H1 (cell line): ENCODE results near the gene USH2A. TPM values are rescaled to one million over a fixed set of nuclear protein-coding genes. Genes with fewer than 3 reads are reported as not detected.

Experiments used
- CTCF ChIA-PET: fragments of 300-600 bp; sonication (Branson Sonifier 250); formaldehyde crosslinking; loops from one replicate; lab custom pipeline; 2021; ENCODE audit not compliant: partially characterized antibody; lab: Charles Lee
- POLR2A ChIA-PET: fragments of 300-600 bp; sonication (Branson Sonifier 250); formaldehyde crosslinking; loops from one replicate; lab custom pipeline; 2021; ENCODE audit warnings: inconsistent platforms; ENCODE audit not compliant: partially characterized antibody; lab: Charles Lee
- DNase-seq, 2 experiments: peaks; one replicate each; pipeline versions ENCODE4 v3.0.0 to v3.0.0-alpha.2; 2010 to 2022; ENCODE audit warnings: low spot score in 2 of 2, low read depth in 1 of 2, mixed read lengths in 1 of 2
- FAIRE-seq: peaks from 2 replicates; lab custom pipeline; 2011; peaks lifted over from hg19 to GRCh38; lab: Jason Lieb, UNC
- H2AFZ ChIP-seq: 2 replicates; pipeline ENCODE4 v1.8.1; 2012; ENCODE audit warnings: low read length, inconsistent platforms
- H2AK5ac ChIP-seq: 2 replicates; pipeline ENCODE4 v1.6.1; 2013; ENCODE audit warnings: low read depth, low read length
- H2BK120ac ChIP-seq: replicated peaks from 2 replicates; pipeline ENCODE3; 2013; ENCODE audit warnings: low read depth, low read length, inconsistent platforms
- H2BK12ac ChIP-seq: 2 replicates; pipeline ENCODE4 v1.6.1; 2013; ENCODE audit warnings: low read depth, low read length
- H2BK15ac ChIP-seq: 2 replicates; pipeline ENCODE4 v1.6.1; 2013; ENCODE audit warnings: low read length
- H2BK20ac ChIP-seq: 2 replicates; pipeline ENCODE4 v1.6.1; 2013; ENCODE audit warnings: low read length
- H2BK5ac ChIP-seq: 2 replicates; pipeline ENCODE4 v1.6.1; 2013; ENCODE audit warnings: low read depth, low read length
- H3K14ac ChIP-seq: 2 replicates; pipeline ENCODE4 v1.6.1; 2013; ENCODE audit warnings: inconsistent platforms; ENCODE audit not compliant: insufficient read length
- H3K18ac ChIP-seq: 2 replicates; pipeline ENCODE4 v1.6.1; 2013; ENCODE audit warnings: low read length; ENCODE audit errors: extremely low read depth
- H3K23ac ChIP-seq: 2 replicates; pipeline ENCODE4 v1.6.1; 2013; ENCODE audit warnings: inconsistent platforms; ENCODE audit not compliant: insufficient read length
- H3K23me2 ChIP-seq: 2 replicates; pipeline ENCODE4 v1.6.1; 2013; ENCODE audit warnings: low read depth, low read length
- H3K27ac ChIP-seq: 2 replicates; pipeline ENCODE4 v1.6.1; 2011; ENCODE audit warnings: low read depth, low read length, inconsistent platforms
- H3K27me3 ChIP-seq, 4 experiments: replicated peaks in 1 of 4; 1 replicate in 1 of 4; 2 replicates in 3 of 4; pipeline versions ENCODE4 v1.6.1 to v1.8.1; 2011 to 2013; ENCODE audit warnings: low read length in 3 of 4, mild to moderate bottlenecking in 3 of 4, inconsistent platforms in 2 of 4, mixed read lengths in 2 of 4, moderate library complexity in 1 of 4; ENCODE audit not compliant: control insufficient read depth in 3 of 4, insufficient read depth in 3 of 4; ENCODE audit errors: extremely low read depth in 1 of 4
- H3K36me3 ChIP-seq, 4 experiments: 2 replicates each; pipeline versions ENCODE4 v1.6.1 to v1.8.1; 2011 to 2013; ENCODE audit warnings: mild to moderate bottlenecking in 4 of 4, low read length in 3 of 4, moderate library complexity in 2 of 4, control low read depth in 1 of 4, inconsistent platforms in 1 of 4; ENCODE audit not compliant: insufficient read depth in 4 of 4, control insufficient read depth in 2 of 4
- H3K4ac ChIP-seq: replicated peaks from 2 replicates; pipeline ENCODE3; 2013; ENCODE audit warnings: low read length, low read depth, mixed read lengths, inconsistent platforms; ENCODE audit not compliant: insufficient read length
- H3K4me1 ChIP-seq, 4 experiments: replicated peaks in 1 of 4; 1 replicate in 1 of 4; 2 replicates in 3 of 4; pipeline versions ENCODE4 v1.6.1 to v1.8.1; 2011 to 2013; ENCODE audit warnings: low read length in 3 of 4, inconsistent platforms in 2 of 4, mixed read lengths in 1 of 4; ENCODE audit not compliant: insufficient read depth in 4 of 4, control insufficient read depth in 3 of 4
- H3K4me2 ChIP-seq, 2 experiments: 2 replicates each; pipeline versions ENCODE4 v1.6.1 to v1.8.1; 2011 to 2013; ENCODE audit warnings: low read depth in 2 of 2, low read length in 2 of 2, control low read depth in 1 of 2, inconsistent platforms in 1 of 2, mild to moderate bottlenecking in 1 of 2; ENCODE audit not compliant: insufficient read depth in 1 of 2
- H3K4me3 ChIP-seq, 4 experiments: fragments of 200-600, 300-600 bp in 1 of 4; sonication (generic), shearing (Covaris generic), sonication (Bioruptor Twin) in 1 of 4; 2 replicates each; pipeline versions ENCODE4 v1.5.1 to v1.8.1; 2011 to 2016; ENCODE audit warnings: low read length in 4 of 4, low read depth in 3 of 4, control low read depth in 2 of 4, inconsistent platforms in 2 of 4, mild to moderate bottlenecking in 2 of 4, mixed read lengths in 1 of 4, moderate library complexity in 1 of 4; ENCODE audit not compliant: insufficient read depth in 2 of 4; ENCODE audit errors: extremely low read depth in 1 of 4
- H3K56ac ChIP-seq: replicated peaks from 2 replicates; pipeline ENCODE3; 2013; ENCODE audit warnings: low read depth, mild to moderate bottlenecking, mixed read lengths, low read length, inconsistent platforms; ENCODE audit not compliant: insufficient read length
- H3K79me1 ChIP-seq: 2 replicates; pipeline ENCODE4 v1.6.1; 2013; ENCODE audit warnings: low read depth, low read length, control low read depth
- H3K79me2 ChIP-seq, 2 experiments: 2 replicates each; pipeline versions ENCODE4 v1.6.1 to v1.8.1; 2012 to 2013; ENCODE audit warnings: low read length in 2 of 2, mild to moderate bottlenecking in 2 of 2, inconsistent platforms in 1 of 2; ENCODE audit not compliant: insufficient read depth in 2 of 2, control insufficient read depth in 1 of 2
- H3K9ac ChIP-seq, 4 experiments: replicated peaks in 1 of 4; 1 replicate in 1 of 4; 2 replicates in 3 of 4; pipeline versions ENCODE4 v1.6.1 to v1.8.1; 2011 to 2013; ENCODE audit warnings: low read depth in 3 of 4, low read length in 3 of 4, control low read depth in 2 of 4, mild to moderate bottlenecking in 2 of 4, moderate library complexity in 2 of 4, inconsistent platforms in 1 of 4; ENCODE audit errors: extremely low read depth in 1 of 4
- H3K9me3 ChIP-seq, 2 experiments: 2 replicates each; pipeline versions ENCODE4 v1.6.1 to v1.8.1; 2012 to 2013; ENCODE audit warnings: mild to moderate bottlenecking in 2 of 2, moderate library complexity in 2 of 2, control low read depth in 1 of 2, inconsistent platforms in 1 of 2, low read depth in 1 of 2, low read length in 1 of 2, mixed read lengths in 1 of 2; ENCODE audit not compliant: insufficient read depth in 2 of 2
- H4K20me1 ChIP-seq, 2 experiments: replicated peaks in 1 of 2; 2 replicates each; pipeline versions ENCODE3 to v1.8.1; 2011 to 2013; ENCODE audit warnings: inconsistent platforms in 2 of 2, low read length in 2 of 2, mild to moderate bottlenecking in 1 of 2; ENCODE audit not compliant: insufficient read depth in 2 of 2, control insufficient read depth in 1 of 2
- H4K5ac ChIP-seq: 2 replicates; pipeline ENCODE4 v1.6.1; 2013; ENCODE audit warnings: low read length, low read depth, mixed read lengths, inconsistent platforms; ENCODE audit not compliant: insufficient read length
- H4K8ac ChIP-seq: 2 replicates; pipeline ENCODE4 v1.8.0; 2013; ENCODE audit warnings: mild to moderate bottlenecking, moderate library complexity, low read length, inconsistent platforms; ENCODE audit not compliant: insufficient read depth; ENCODE audit errors: extremely low read depth
- H4K91ac ChIP-seq: replicated peaks from 2 replicates; pipeline ENCODE3; 2013; ENCODE audit warnings: low read length, mixed read lengths, inconsistent platforms; ENCODE audit not compliant: insufficient read length
- POLR2AphosphoS5 ChIP-seq: IDR thresholded peaks from 2 replicates; pipeline ENCODE4 v1.6.1; 2011; ENCODE audit warnings: low read depth, low read length
- WGBS, 2 experiments: shearing (Covaris generic) in 1 of 2; methylation state at CpG; one replicate each; pipeline versions ENCODE4 v1.1.6 to v1.1.7; 2013 to 2015; ENCODE audit warnings: low lambda C conversion rate in 2 of 2, mixed read lengths in 2 of 2, inconsistent platforms in 1 of 2, low coverage in 1 of 2, missing lambda C conversion rate in 1 of 2; ENCODE audit not compliant: insufficient replicate concordance in 2 of 2, insufficient coverage in 1 of 2, insufficient read length in 1 of 2; ENCODE audit errors: extremely low coverage in 1 of 2, missing lambda C conversion rate in 1 of 2; 5-methylcytosine and 5-hydroxymethylcytosine counted together
- polyA plus RNA-seq, 7 experiments: library from polyadenylated mRNA; depleted of rRNA in 3 of 7; stranded (reverse) in 5 of 7; unstranded in 2 of 7; fragments of >200 nt in 5 of 7; fragments of 200-250 nt in 2 of 7; gene quantifications; 1 replicate in 5 of 7; 2 replicates in 1 of 7; 4 replicates in 1 of 7; pipeline versions ENCODE4 v1.2.1 to v1.2.3, GENCODE V29; 2011 to 2013; ENCODE audit warnings: missing spikeins in 2 of 7, mixed read lengths in 2 of 7
- total RNA-seq: library from RNA; stranded (reverse); fragmentation: NEBNext Ultra II Directional; extraction: Animal tissue kit (Norgen Biotek cat#: 25700); gene quantifications from 2 replicates; pipeline ENCODE4 v1.2.1, GENCODE V29; 2021
- TF ChIP-seq, protein P1 (sequence below): IDR thresholded peaks from 2 replicates; pipeline ENCODE4 v1.6.1; 2011; ENCODE audit warnings: low read length, improper control_type of control experiment

Gene USH2A
- total and polyA plus RNA-seq, 2 of the 8 experiments (the other 6 are each of a cell fraction or from before 2014, with no cell fraction given): 0.02 to 0.17 TPM

DNA sequence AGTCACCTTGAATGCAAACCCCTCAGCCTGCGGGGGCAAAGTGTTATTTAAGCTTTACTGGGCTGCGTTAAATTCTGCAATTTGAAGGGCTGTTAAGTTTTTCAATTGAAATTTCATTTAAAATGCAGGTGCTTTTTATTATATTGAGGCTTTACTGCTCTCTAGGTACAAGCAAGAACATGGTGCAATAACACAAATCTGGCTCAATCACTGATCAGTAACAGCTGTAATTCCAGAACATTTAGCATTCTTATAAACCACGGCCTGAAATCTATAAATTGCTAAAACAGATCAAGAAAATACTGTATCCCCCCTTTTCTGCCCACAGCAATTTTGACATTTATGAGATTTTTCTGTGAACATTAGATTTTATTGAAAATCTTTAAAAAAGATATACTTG is 533.4 kb downstream of the USH2A start:
- 89% methylated on average over 3 of the region's 3 CpGs; no CpG with 5 or more reads in 1 of the 2 experiments for WGBS, 2 experiments
- no peak for FAIRE-seq
- no peaks in the 10 kb centered on the region for H4K20me1 ChIP-seq

More for the DNA sequence above, 533.4 kb downstream of the USH2A start:
- no peak overlapping the region for H3K9ac ChIP-seq
- no peak overlapping the region for H3K56ac ChIP-seq
- H3K23ac ChIP-seq: no peak overlapping the region
- no peak overlapping the region for H2BK20ac ChIP-seq
- no peak for TF ChIP-seq POLR2AphosphoS5
- TF ChIP-seq, protein P1, sequence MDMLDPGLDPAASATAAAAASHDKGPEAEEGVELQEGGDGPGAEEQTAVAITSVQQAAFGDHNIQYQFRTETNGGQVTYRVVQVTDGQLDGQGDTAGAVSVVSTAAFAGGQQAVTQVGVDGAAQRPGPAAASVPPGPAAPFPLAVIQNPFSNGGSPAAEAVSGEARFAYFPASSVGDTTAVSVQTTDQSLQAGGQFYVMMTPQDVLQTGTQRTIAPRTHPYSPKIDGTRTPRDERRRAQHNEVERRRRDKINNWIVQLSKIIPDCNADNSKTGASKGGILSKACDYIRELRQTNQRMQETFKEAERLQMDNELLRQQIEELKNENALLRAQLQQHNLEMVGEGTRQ: no peak
- H3K23me2 ChIP-seq: no peaks in the 10 kb centered on the region
- H4K5ac ChIP-seq: no peak overlapping the region
- H3K4me2 ChIP-seq: no peak overlapping the region
- H4K91ac ChIP-seq: no peak overlapping the region
- H3K14ac ChIP-seq: no peak overlapping the region
- no peak for DNase-seq
- H2BK5ac ChIP-seq: no peak overlapping the region
- no peak overlapping the region for H4K8ac ChIP-seq
- H2AFZ ChIP-seq: no peak overlapping the region
- no peak overlapping the region for H3K4ac ChIP-seq
- no peak overlapping the region for H2AK5ac ChIP-seq
- no peaks in the 10 kb centered on the region for H3K79me1 ChIP-seq
- H3K27ac ChIP-seq: no peak overlapping the region
- H2BK120ac ChIP-seq: no peak overlapping the region
- CTCF ChIA-PET: interaction anchor here (0.6 to 1.5 kb wide), 4 partner anchors 33 to 928 kb away, joined by 3 read pairs; no protein-coding TSS in a partner anchor
- H3K79me2 ChIP-seq: no peaks in the 10 kb centered on the region
- H3K18ac ChIP-seq: no peak overlapping the region
- H3K4me3 ChIP-seq: no peak overlapping the region
- H2BK15ac ChIP-seq: no peak overlapping the region
- no peaks in the 10 kb centered on the region for H3K9me3 ChIP-seq
- no peaks in the 10 kb centered on the region for H3K36me3 ChIP-seq
- H3K27me3 ChIP-seq: no peaks in the 10 kb centered on the region
- no peaks in the 10 kb centered on the region for H3K4me1 ChIP-seq
- no peak overlapping the region for H2BK12ac ChIP-seq
- POLR2A ChIA-PET: no interaction called here
